GDM1 (cell line): ENCODE data around the gene RPS6KB1.
"Not testable (repeated sequence)": the region's sequence is repeated elsewhere in the genome, so short reads cannot be mapped to it uniquely, and the experiment has no call there.

Experiments used
- DNase-seq: peaks from one replicate; lab custom pipeline; 2025; lab: John Stamatoyannopoulos, UW

Gene RPS6KB1

GRCh38 chr17:59872351-59872750, 20.6 kb upstream of the RPS6KB1 start:
- DNase-seq: no peak

- not testable (repeated sequence) for DNase-seq
These were observed 19.5 kb upstream of the RPS6KB1 start for GRCh38 chr17:59873414-59873813.

- no peak for DNase-seq
These were observed 18.5 kb upstream of the RPS6KB1 start for GRCh38 chr17:59874376-59874775.

- DNase-seq: no peak
These were observed 16.8 kb upstream of the RPS6KB1 start for GRCh38 chr17:59876107-59876506.

GRCh38 chr17:59877965-59878364, 15.0 kb upstream of the RPS6KB1 start:
- no peak for DNase-seq

GRCh38 chr17:59878624-59879023, 14.3 kb upstream of the RPS6KB1 start:
- no peak for DNase-seq

- DNase-seq: no peak
These were observed 8.1 kb upstream of the RPS6KB1 start for GRCh38 chr17:59884861-59885260.

GRCh38 chr17:59888145-59888750, 4.7 kb upstream of the RPS6KB1 start:
- no peak for DNase-seq

GRCh38 chr17:59890720-59891119, 2.2 kb upstream of the RPS6KB1 start:
- DNase-seq: no peak

- DNase-seq: no peak
These were observed 534 bp upstream of the RPS6KB1 start for GRCh38 chr17:59892251-59892923.

- DNase-seq: no peak
These were observed 767 bp downstream of the RPS6KB1 start for GRCh38 chr17:59893676-59894100.

GRCh38 chr17:59897090-59897489, 4.2 kb downstream of the RPS6KB1 start:
- no peak for DNase-seq

GRCh38 chr17:59899099-59899498, 6.2 kb downstream of the RPS6KB1 start:
- DNase-seq: no peak

GRCh38 chr17:59901604-59902003, 8.7 kb downstream of the RPS6KB1 start:
- no peak for DNase-seq

GRCh38 chr17:59903455-59903854, 10.5 kb downstream of the RPS6KB1 start:
- DNase-seq: no peak

- DNase-seq: no peak
These were observed 14.5 kb downstream of the RPS6KB1 start for GRCh38 chr17:59907467-59907866.

GRCh38 chr17:59914274-59914854, 21.4 kb downstream of the RPS6KB1 start:
- DNase-seq: no peak

- no peak for DNase-seq
These were observed 23.5 kb downstream of the RPS6KB1 start for GRCh38 chr17:59916446-59916845.

GRCh38 chr17:59920637-59921036, 27.7 kb downstream of the RPS6KB1 start:
- DNase-seq: not testable (repeated sequence)

GRCh38 chr17:59930121-59930520, 37.2 kb downstream of the RPS6KB1 start:
- DNase-seq: not testable (repeated sequence)

- not testable (repeated sequence) for DNase-seq
These were observed 37.8 kb downstream of the RPS6KB1 start for GRCh38 chr17:59930768-59931167.

- DNase-seq: not testable (repeated sequence)
These were observed 40.4 kb downstream of the RPS6KB1 start for GRCh38 chr17:59933317-59933716.

- not testable (repeated sequence) for DNase-seq
These were observed 47.8 kb downstream of the RPS6KB1 start for GRCh38 chr17:59940697-59941096.
